Fibroblast of lung (primary cell): ENCODE data around the gene CARMIL1.

Experiments
- EZH2 ChIP-seq: IDR thresholded peaks from 2 replicates; pipeline ENCODE4 v1.5.1; 2012; ENCODE audit warnings: low read length, control low read depth, mild to moderate bottlenecking; ENCODE audit errors: missing control alignments
- TF ChIP-seq, protein P1 (sequence below), 2 donors: IDR thresholded peaks in 1 of 2; conservative IDR thresholded peaks in 1 of 2; 1 replicate in 1 of 2; 2 replicates in 1 of 2; pipeline ENCODE4 v1.5.1; 2011 to 2012; ENCODE audit warnings: low read length in 2 of 2, control low read depth in 1 of 2, inconsistent platforms in 1 of 2, low read depth in 1 of 2, mild to moderate bottlenecking in 1 of 2

DNA sequence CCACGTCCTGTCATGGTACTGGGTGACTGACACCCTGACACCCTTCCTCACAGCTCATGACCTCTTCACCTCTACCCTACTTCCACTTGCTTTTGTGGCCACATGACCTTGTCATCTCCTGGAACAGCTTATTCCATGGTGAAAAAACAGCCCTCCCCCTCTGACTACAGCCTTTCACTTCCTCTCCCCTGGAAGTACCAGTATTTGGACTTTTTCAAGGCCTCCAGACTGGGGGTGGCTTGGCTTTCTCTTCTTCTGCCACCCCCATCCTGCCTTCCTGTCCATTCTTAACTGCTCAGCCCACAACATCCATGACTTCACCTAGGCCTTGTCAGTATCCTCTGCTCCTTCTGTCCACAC is 168.4 kb downstream of the CARMIL1 start:
- TF ChIP-seq, protein P1, sequence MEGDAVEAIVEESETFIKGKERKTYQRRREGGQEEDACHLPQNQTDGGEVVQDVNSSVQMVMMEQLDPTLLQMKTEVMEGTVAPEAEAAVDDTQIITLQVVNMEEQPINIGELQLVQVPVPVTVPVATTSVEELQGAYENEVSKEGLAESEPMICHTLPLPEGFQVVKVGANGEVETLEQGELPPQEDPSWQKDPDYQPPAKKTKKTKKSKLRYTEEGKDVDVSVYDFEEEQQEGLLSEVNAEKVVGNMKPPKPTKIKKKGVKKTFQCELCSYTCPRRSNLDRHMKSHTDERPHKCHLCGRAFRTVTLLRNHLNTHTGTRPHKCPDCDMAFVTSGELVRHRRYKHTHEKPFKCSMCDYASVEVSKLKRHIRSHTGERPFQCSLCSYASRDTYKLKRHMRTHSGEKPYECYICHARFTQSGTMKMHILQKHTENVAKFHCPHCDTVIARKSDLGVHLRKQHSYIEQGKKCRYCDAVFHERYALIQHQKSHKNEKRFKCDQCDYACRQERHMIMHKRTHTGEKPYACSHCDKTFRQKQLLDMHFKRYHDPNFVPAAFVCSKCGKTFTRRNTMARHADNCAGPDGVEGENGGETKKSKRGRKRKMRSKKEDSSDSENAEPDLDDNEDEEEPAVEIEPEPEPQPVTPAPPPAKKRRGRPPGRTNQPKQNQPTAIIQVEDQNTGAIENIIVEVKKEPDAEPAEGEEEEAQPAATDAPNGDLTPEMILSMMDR (conservative IDR thresholded peaks at IDR 0.05 in 1 of 2, IDR thresholded peaks at IDR 0.05 in 1 of 2; ENCODE audit: low read depth in 1 of 2, low read length in 2 of 2), result no peak
- TF ChIP-seq EZH2, result no peak
